HCT116 (cell line): ENCODE data around the gene PADI3. TPM values are rescaled to one million over a fixed set of nuclear protein-coding genes. Genes with fewer than 3 reads are reported as not detected.
A peak's percentile ranks its signal among the peaks of the same experiment; 100 is the strongest.

Source experiments
- ATAC-seq: fragments of 200-7000 bp; cut with Tn5 transposase; 2 replicates; pipeline ENCODE4 v1.9.1; 2020; ENCODE audit warnings: mild to moderate bottlenecking, moderate library complexity
- BruUV-seq: library from RNA; stranded (reverse); fragments of 400-500 nt; replicated peaks from 2 replicates; lab custom pipeline; 2021; lab: Mats Ljungman, UMichigan
- CTCF ChIA-PET: fragments of 300-600 bp; sonication (Branson Sonifier 250); formaldehyde crosslinking; loops from one replicate; lab custom pipeline; 2021; ENCODE audit warnings: antibody characterized with exemption; lab: Charles Lee
- POLR2A ChIA-PET: fragments of 300-600, 350-600 bp; sonication (Branson Sonifier 250); formaldehyde crosslinking; loops from one replicate; lab custom pipeline; 2021; ENCODE audit warnings: antibody characterized with exemption; lab: Charles Lee
- RAD21 ChIA-PET, 2 experiments: fragments of 300-600 bp; sonication (Branson Sonifier 250); formaldehyde crosslinking; loops; one replicate each; lab custom pipeline; 2023; ENCODE audit warnings: low total read pairs in 2 of 2; ENCODE audit not compliant: uncharacterized antibody in 2 of 2, unreplicated experiment in 2 of 2, low non-redundant PET in 1 of 2; lab: Charles Lee
- DNase-seq: peaks from one replicate; pipeline ENCODE4 v3.0.0-alpha.2; 2010; ENCODE audit warnings: low read depth, low spot score
- H2AFZ ChIP-seq: fragments of 200-600 bp; shearing (Covaris generic), sonication (generic); 2 replicates; pipeline ENCODE4 v1.6.1; 2017; ENCODE audit warnings: low read depth, mixed run types, mixed read lengths, antibody characterized with exemption, low read length; ENCODE audit not compliant: poor library complexity, severe bottlenecking
- H3K27ac ChIP-seq: 2 replicates; pipeline ENCODE4 v1.5.1; 2012; ENCODE audit warnings: low read depth, low read length
- H3K27me3 ChIP-seq: fragments of 200-600 bp; sonication (generic); 2 replicates; pipeline ENCODE4 v1.6.1; 2016; ENCODE audit warnings: mixed run types, low read length, mixed read lengths; ENCODE audit not compliant: insufficient read depth
- H3K36me3 ChIP-seq, 2 experiments: fragments of 200-500 bp in 1 of 2; fragments of 200-600 bp in 1 of 2; sonication (Bioruptor generic) in 1 of 2; sonication (generic) in 1 of 2; 2 replicates each; pipeline versions ENCODE4 v1.5.1 to v1.6.1; 2014 to 2016; ENCODE audit warnings: low read length in 2 of 2, inconsistent platforms in 1 of 2, mixed read lengths in 1 of 2, mixed run types in 1 of 2; ENCODE audit not compliant: insufficient read depth in 2 of 2, control insufficient read depth in 1 of 2
- H3K4me1 ChIP-seq, 2 experiments: fragments of 200-600 bp in 1 of 2; sonication (generic) in 1 of 2; 2 replicates each; pipeline versions ENCODE4 v1.5.1 to v1.6.1; 2012 to 2017; ENCODE audit warnings: low read length in 2 of 2, inconsistent platforms in 1 of 2, mild to moderate bottlenecking in 1 of 2, mixed read lengths in 1 of 2, mixed run types in 1 of 2, moderate library complexity in 1 of 2; ENCODE audit not compliant: insufficient read depth in 2 of 2, control insufficient read depth in 1 of 2
- H3K4me2 ChIP-seq: fragments of 200-600 bp; sonication (generic); 2 replicates; pipeline ENCODE4 v1.6.1; 2017; ENCODE audit warnings: mixed run types, low read length, mixed read lengths
- H3K4me3 ChIP-seq, 2 experiments: fragments of 200-600 bp in 1 of 2; sonication (generic) in 1 of 2; replicated peaks in 1 of 2; 2 replicates each; pipeline ENCODE4 v1.5.1; 2011 to 2016; ENCODE audit warnings: low read length in 2 of 2, control low read depth in 1 of 2, low read depth in 1 of 2, mild to moderate bottlenecking in 1 of 2, mixed read lengths in 1 of 2, mixed run types in 1 of 2
- H3K79me2 ChIP-seq: fragments of 200-600 bp; sonication (generic); 2 replicates; pipeline ENCODE4 v1.6.1; 2017; ENCODE audit warnings: mild to moderate bottlenecking, mixed run types, low read length, moderate library complexity, mixed read lengths; ENCODE audit not compliant: insufficient read depth
- H3K9ac ChIP-seq: fragments of 200-600 bp; sonication (generic); 2 replicates; pipeline ENCODE4 v1.6.1; 2016; ENCODE audit warnings: low read length, mixed read lengths
- H3K9me2 ChIP-seq: fragments of 200-600 bp; sonication (generic), shearing (Covaris generic); 2 replicates; pipeline ENCODE4 v1.6.1; 2017; ENCODE audit warnings: mixed run types, mild to moderate bottlenecking, moderate library complexity; ENCODE audit not compliant: insufficient read depth
- H3K9me3 ChIP-seq, 2 experiments: fragments of 200-500 bp in 1 of 2; fragments of 200-600 bp in 1 of 2; sonication (Bioruptor generic) in 1 of 2; sonication (generic) in 1 of 2; 2 replicates each; pipeline ENCODE4 v1.6.1; 2014 to 2017; ENCODE audit warnings: low read length in 2 of 2, mixed read lengths in 2 of 2, inconsistent platforms in 1 of 2, low read depth in 1 of 2, mild to moderate bottlenecking in 1 of 2, mixed run types in 1 of 2, moderate library complexity in 1 of 2; ENCODE audit not compliant: control insufficient read depth in 1 of 2, insufficient read depth in 1 of 2
- H4K20me1 ChIP-seq: fragments of 200-600 bp; sonication (generic), shearing (Covaris generic); 2 replicates; pipeline ENCODE4 v1.6.1; 2017; ENCODE audit warnings: mixed run types, mild to moderate bottlenecking, moderate library complexity; ENCODE audit not compliant: insufficient read depth
- CBX3 ChIP-seq: IDR thresholded peaks from 2 replicates; pipeline ENCODE4 v1.6.1; 2012; ENCODE audit warnings: low read depth
- CEBPB ChIP-seq: IDR thresholded peaks from 2 replicates; pipeline ENCODE4 v1.6.1; 2012; ENCODE audit warnings: low read depth
- CTCF ChIP-seq, 3 experiments: fragments of 200-600 bp in 1 of 3; sonication (generic) in 1 of 3; IDR thresholded peaks in 2 of 3; conservative IDR thresholded peaks in 1 of 3; 2 replicates each; pipeline ENCODE4 v1.5.1; 2012 to 2017; ENCODE audit warnings: low read depth in 2 of 3, low read length in 2 of 3, antibody characterized with exemption in 1 of 3, borderline replicate concordance in 1 of 3, control low read depth in 1 of 3, mild to moderate bottlenecking in 1 of 3, mixed read lengths in 1 of 3, mixed run types in 1 of 3, moderate library complexity in 1 of 3; ENCODE audit not compliant: insufficient read depth in 1 of 3
- ELF1 ChIP-seq: IDR thresholded peaks from 2 replicates; pipeline ENCODE4 v1.6.1; 2012; ENCODE audit warnings: low read depth, borderline replicate concordance
- EZH2 ChIP-seq: fragments of 200-600 bp; sonication (generic); IDR thresholded peaks from 2 replicates; pipeline ENCODE4 v1.6.1; 2017; ENCODE audit warnings: antibody characterized with exemption, mixed run types
- EZH2phosphoT487 ChIP-seq: fragments of 200-600 bp; IDR thresholded peaks from 2 replicates; pipeline ENCODE4 v1.6.1; 2018; ENCODE audit warnings: antibody characterized with exemption, borderline replicate concordance
- JUND ChIP-seq: IDR thresholded peaks from 2 replicates; pipeline ENCODE4 v1.6.1; 2012
- POLR2A ChIP-seq: IDR thresholded peaks from 2 replicates; pipeline ENCODE4 v1.7.0; 2011; ENCODE audit warnings: borderline replicate concordance; ENCODE audit not compliant: insufficient read depth, insufficient read length; ENCODE audit errors: extremely low read depth
- SIN3A ChIP-seq: IDR thresholded peaks from 2 replicates; pipeline ENCODE4 v1.6.1; 2012; ENCODE audit warnings: low read depth
- SP1 ChIP-seq: IDR thresholded peaks from 2 replicates; pipeline ENCODE4 v1.6.1; 2012; ENCODE audit warnings: low read depth
- SRF ChIP-seq: IDR thresholded peaks from 2 replicates; pipeline ENCODE4 v1.6.1; 2012; ENCODE audit warnings: low read depth
- TCF7L2 ChIP-seq: IDR thresholded peaks from 2 replicates; pipeline ENCODE4 v1.7.0; 2011; ENCODE audit warnings: borderline replicate concordance, inconsistent platforms; ENCODE audit not compliant: insufficient read depth, insufficient read length; ENCODE audit errors: extremely low read depth
- YY1 ChIP-seq: IDR thresholded peaks from 2 replicates; pipeline ENCODE4 v1.6.1; 2011; ENCODE audit warnings: low read length, low read depth, moderate library complexity, mild to moderate bottlenecking; ENCODE audit not compliant: insufficient replicate concordance; ENCODE audit errors: extremely low read depth
- ZFX ChIP-seq: fragments of 450-650 bp; IDR thresholded peaks from 2 replicates; pipeline ENCODE4 v1.6.1; 2017
- ZNF274 ChIP-seq: fragments of 200-500 bp; sonication (Bioruptor generic); IDR thresholded peaks from 2 replicates; pipeline ENCODE4 v1.6.1; 2014; ENCODE audit warnings: mild to moderate bottlenecking, low read depth, low read length, inconsistent platforms
- intact Hi-C: fragments of 100-400 bp; cut with micrococcal nuclease; formaldehyde crosslinking; loops from 2 replicates; pipeline ENCODE4 v1.10.0; 2022
- total RNA-seq: library from RNA; stranded (reverse); gene quantifications from one replicate; pipeline ENCODE4 v1.2.1, GENCODE V29; 2021; ENCODE audit not compliant: unreplicated experiment

Gene PADI3
- total RNA-seq, 1 experiment from 2014 or later, result 0.93 TPM

- Histone ChIP-seq H3K9ac (no peak overlapping the region), H3K36me3 (no peaks in the 10 kb centered on the region), H3K4me1 (peaks cover 12 to 51% of the 10 kb centered on the region in 2 experiments), H3K4me2 (no peak overlapping the region), H3K4me3 (no peak overlapping the region), H2AFZ (no peak overlapping the region), H3K27me3 (peaks cover 11% of the 10 kb centered on the region; the same call in 1 of the 2 replicates), H3K79me2 (no peaks in the 10 kb centered on the region), H3K9me3 (no peaks in the 10 kb centered on the region), H4K20me1 (no peaks in the 10 kb centered on the region), H3K27ac (no peak overlapping the region), H3K9me2 (no peaks in the 10 kb centered on the region)
- no peak for DNase-seq
- BruUV-seq, result no TSS peak
- TF ChIP-seq EZH2phosphoT487 (no peak), SIN3A (no peak), CEBPB (no peak), ELF1 (no peak), POLR2A (no peak), ZFX (no peak), TCF7L2 (no peak), ZNF274 (no peak)
- ChIA-PET CTCF (no interaction called here), RAD21 (no interaction called here), POLR2A (no interaction called here)
- intact Hi-C loops, result no loop called here
- ATAC-seq, result no peak
These were observed 35.1 kb upstream of the PADI3 start for GRCh38 chr1:17213782-17214148.

GRCh38 chr1:17214876-17215544 lies 33.9 kb upstream of the PADI3 start:
- no peaks in the 10 kb centered on the region for H3K36me3 ChIP-seq
- peaks cover 10 to 42% of the 10 kb centered on the region in 2 experiments for H3K4me1 ChIP-seq
- BruUV-seq, result no TSS peak
- no peak overlapping the region for H3K27ac ChIP-seq
- intact Hi-C loops, result no loop called here
- ChIA-PET CTCF (interaction anchor here (1.8 kb wide), 1 partner anchor 10 kb away, joined by 4 read pairs; no protein-coding TSS in a partner anchor), RAD21 (interaction anchor here in 1 of 2 experiments (0.6 kb wide), 1 partner anchor 33 kb away, joined by 3 read pairs; no protein-coding TSS in a partner anchor), POLR2A (no interaction called here)
- H4K20me1 ChIP-seq, result no peaks in the 10 kb centered on the region
- H3K79me2 ChIP-seq, result no peaks in the 10 kb centered on the region
- H3K9ac ChIP-seq, result no peak overlapping the region
- DNase-seq, result no peak
- H3K27me3 ChIP-seq, result peaks cover 20% of the 10 kb centered on the region; the same call in 1 of the 2 replicates
- TF ChIP-seq YY1 (no peak), CBX3 (no peak), ELF1 (no peak), CEBPB (no peak), SP1 (no peak), EZH2 (no peak), JUND (no peak), CTCF (IDR thresholded peaks at IDR 0.05 in 2 of 3, conservative IDR thresholded peaks at IDR 0.05 in 1 of 3; ENCODE audit: borderline replicate concordance in 1 of 3, insufficient read depth in 1 of 3, low read depth in 2 of 3, low read length in 2 of 3) (no peak), SRF (no peak)
- H3K9me3 ChIP-seq, result no peaks in the 10 kb centered on the region
- no peaks in the 10 kb centered on the region for H3K9me2 ChIP-seq
- no peak overlapping the region for H2AFZ ChIP-seq
- peak overlapping the region; percentile 48 for H3K4me2 ChIP-seq
- H3K4me3 ChIP-seq, result no peak overlapping the region
- peak; percentile 60 for ATAC-seq
